Sigmoid colon (tissue), 7 donors: ENCODE results near the gene PTPRH. TPM values are rescaled to one million over a fixed set of nuclear protein-coding genes. Genes with fewer than 3 reads are reported as not detected.
A peak's percentile ranks its signal among the peaks of the same experiment; 100 is the strongest.

Experiments used
- DNase-seq: peaks from one replicate; pipeline ENCODE4 v3.0.0-alpha.2; 2019
- H3K27ac ChIP-seq, 4 donors: fragments of 200-600 bp; sonication (generic); one replicate each; pipeline ENCODE4 v1.5.1; 2016 to 2019; ENCODE audit warnings: mild to moderate bottlenecking in 1 of 4
- H3K27me3 ChIP-seq, 3 donors: fragments of 200-600 bp; sonication (generic); one replicate each; pipeline ENCODE4 v1.5.1; 2019; ENCODE audit warnings: mild to moderate bottlenecking in 1 of 3
- H3K36me3 ChIP-seq, 4 donors: fragments of 200-600 bp; sonication (generic); one replicate each; pipeline ENCODE4 v1.5.1; 2016 to 2019
- H3K4me1 ChIP-seq, 4 donors: fragments of 200-600 bp; sonication (generic); one replicate each; pipeline ENCODE4 v1.5.1; 2017 to 2019
- H3K4me3 ChIP-seq, 4 donors: fragments of 200-600 bp; sonication (generic); one replicate each; pipeline ENCODE4 v1.5.1; 2017 to 2019; ENCODE audit warnings: mild to moderate bottlenecking in 2 of 4, moderate library complexity in 1 of 4
- H3K9me3 ChIP-seq, 4 donors: fragments of 200-600 bp in 3 of 4; sonication (generic) in 3 of 4; one replicate each; pipeline versions ENCODE4 v1.5.1 to v1.6.1; 2013 to 2019
- CTCF ChIP-seq, 4 experiments: fragments of 450-650 bp in 3 of 4; fragments of 200-600 bp in 1 of 4; IDR thresholded peaks; one replicate each; pipeline ENCODE4 v1.5.1; 2016 to 2019; ENCODE audit warnings: antibody characterized with exemption in 4 of 4, mild to moderate bottlenecking in 3 of 4, moderate library complexity in 2 of 4
- EP300 ChIP-seq, 4 donors: sonication (generic); formaldehyde crosslinking; IDR thresholded peaks; one replicate each; pipeline ENCODE4 v1.6.1; 2017; ENCODE audit warnings: antibody characterized with exemption in 4 of 4
- POLR2A ChIP-seq, 2 donors: fragments of 450-650 bp; IDR thresholded peaks; one replicate each; pipeline ENCODE4 v1.6.1; 2016; ENCODE audit warnings: antibody characterized with exemption in 2 of 2, mild to moderate bottlenecking in 2 of 2, moderate library complexity in 2 of 2
- POLR2AphosphoS5 ChIP-seq, 4 donors: sonication (generic); formaldehyde crosslinking; IDR thresholded peaks; one replicate each; pipeline ENCODE4 v1.6.1; 2017; ENCODE audit warnings: antibody characterized with exemption in 4 of 4
- WGBS, 2 donors: extraction: QIAGEN DNeasy Blood & Tissue Kit; methylation state at CpG; one replicate each; pipeline ENCODE4 v1.1.7; 2013; 5-methylcytosine and 5-hydroxymethylcytosine counted together
- intact Hi-C: fragments of 100-400 bp; cut with DNase I; formaldehyde crosslinking; loops from one replicate; pipeline ENCODE4 v1.15.1; 2023
- polyA plus RNA-seq, 3 donors: library from polyadenylated mRNA; stranded (reverse); fragments of 200-250 nt; gene quantifications; one replicate each; pipeline ENCODE4 v1.2.3, GENCODE V29; 2013
- total RNA-seq, 4 donors: library from RNA; depleted of rRNA; stranded (reverse); fragments of >200 nt; gene quantifications; one replicate each; pipeline ENCODE4 v1.1.0, GENCODE V29; 2016
- donor health status: healthy with polysubstance abuse.
- donor health status: Bipolar disorder and iron deficiency.
- donor health status: healthy.

PTPRH gene
- total RNA-seq (1 to 10 TPM in 3 of 4 donors, under 1 TPM in 1; 0.95 to 4.3 (median 2.0) TPM), polyA plus RNA-seq (10 to 100 TPM; 31.2 to 61.3 (median 33.3) TPM)

- Histone ChIP-seq H3K4me1 (peaks cover 0 to 28% (median 26%) of the 10 kb centered on the region in 4 donors), H3K4me3 (no peak within 1 kb of the TSS), H3K9me3 (no peaks in the 10 kb centered on the region), H3K27me3 (peaks cover 0 to 17% (median 12%) of the 10 kb centered on the region in 3 donors), H3K27ac (peak within 1 kb of the TSS in 2 of 4 donors; percentile 28 to 39), H3K36me3 (no peaks in the 10 kb centered on the region)
- TF ChIP-seq POLR2A (IDR thresholded peaks at IDR 0.05) (peak in 1 of 2 donors; percentile 48), CTCF (IDR thresholded peaks at IDR 0.05) (no peak)
- 11 to 41% methylated on average over 17 of the region's 18 CpGs for WGBS, 2 donors
- no peak for DNase-seq
- intact Hi-C loops = no loop called here
These were observed at the start of gene PTPRH for GRCh38 chr19:55208880-55209692. TSS of gene PTPRH (minus strand) at chr19:55209501. CDS start at chr19:55209433, 68 bp downstream.

- H3K4me3 ChIP-seq = peak overlapping the region; percentile 88 to 99 (median 96)
- no peaks in the 10 kb centered on the region for H3K9me3 ChIP-seq
- H3K4me1 ChIP-seq = peaks cover 4 to 57% (median 47%) of the 10 kb centered on the region in 4 donors
- intact Hi-C loops = no loop called here
- no peak for DNase-seq
- TF ChIP-seq EP300 (IDR thresholded peaks at IDR 0.05) (no peak), POLR2A (IDR thresholded peaks at IDR 0.05) (no peak)
- 1% methylated on average over 53 of the region's 53 CpGs for WGBS, 2 donors
- H3K27me3 ChIP-seq = no peaks in the 10 kb centered on the region
- peaks cover 0 to 10% (median 0%) of the 10 kb centered on the region in 4 donors for H3K36me3 ChIP-seq
- peak overlapping the region; percentile 85 to 91 (median 89) for H3K27ac ChIP-seq
These were observed 49.2 kb upstream of the PTPRH start for GRCh38 chr19:55258476-55258827.

- intact Hi-C loops = no loop called here
- H3K27ac ChIP-seq = peak overlapping the region; percentile 85 to 91 (median 89)
- H3K27me3 ChIP-seq = no peaks in the 10 kb centered on the region
- no peak for DNase-seq
- no peaks in the 10 kb centered on the region for H3K9me3 ChIP-seq
- peaks cover 4 to 62% (median 47%) of the 10 kb centered on the region in 4 donors for H3K4me1 ChIP-seq
- WGBS, 2 donors = 2 to 3% methylated on average over 51 of the region's 51 CpGs
- no peak for TF ChIP-seq POLR2A (IDR thresholded peaks at IDR 0.05)
- TF ChIP-seq EP300 (IDR thresholded peaks at IDR 0.05) = no peak
- TF ChIP-seq POLR2AphosphoS5 (IDR thresholded peaks at IDR 0.05) = no peak
- TF ChIP-seq CTCF (IDR thresholded peaks at IDR 0.05) = no peak
- peak overlapping the region; percentile 88 to 99 (median 96) for H3K4me3 ChIP-seq
- peaks cover 0 to 9% (median 0%) of the 10 kb centered on the region in 4 donors for H3K36me3 ChIP-seq
These were observed 48.4 kb upstream of the PTPRH start for GRCh38 chr19:55257461-55258420.

GRCh38 chr19:55256562-55257460, 47.5 kb upstream of the PTPRH start:
- no peaks in the 10 kb centered on the region for H3K9me3 ChIP-seq
- 46 to 61% methylated on average over 22 of the region's 22 CpGs for WGBS, 2 donors
- H3K36me3 ChIP-seq = no peaks in the 10 kb centered on the region
- TF ChIP-seq POLR2A (IDR thresholded peaks at IDR 0.05) (no peak), CTCF (IDR thresholded peaks at IDR 0.05) (no peak), POLR2AphosphoS5 (IDR thresholded peaks at IDR 0.05) (no peak)
- DNase-seq = no peak
- H3K27me3 ChIP-seq = no peaks in the 10 kb centered on the region
- H3K27ac ChIP-seq = peak overlapping the region in 2 of 4 donors; percentile 85 to 88
- intact Hi-C loops = no loop called here
- peaks cover 4 to 71% (median 47%) of the 10 kb centered on the region in 4 donors for H3K4me1 ChIP-seq
- peak overlapping the region; percentile 88 to 99 (median 96) for H3K4me3 ChIP-seq
